MG63 (cell line): ENCODE data around the gene USP53. TPM values are rescaled to one million over a fixed set of nuclear protein-coding genes. Genes with fewer than 3 reads are reported as not detected.
"Not testable (repeated sequence)": the region's sequence is repeated elsewhere in the genome, so short reads cannot be mapped to it uniquely, and the experiment has no call there.

Source experiments
- DNase-seq: peaks from one replicate; pipeline ENCODE4 v3.0.0-alpha.2; 2020
- H3K27me3 ChIP-seq: fragments of 250-450 bp; sonication (Bioruptor Pico); 2 replicates; pipeline ENCODE4 v1.5.1; 2020; ENCODE audit warnings: mild to moderate bottlenecking, moderate library complexity
- H3K36me3 ChIP-seq: fragments of 250-450 bp; sonication (Bioruptor Pico); 2 replicates; pipeline ENCODE4 v1.5.1; 2020; ENCODE audit warnings: mild to moderate bottlenecking, moderate library complexity
- H3K4me3 ChIP-seq: fragments of 250-450 bp; sonication (Bioruptor Pico); 2 replicates; pipeline ENCODE4 v1.5.1; 2020; ENCODE audit warnings: mild to moderate bottlenecking, moderate library complexity
- H3K9me3 ChIP-seq: fragments of 250-450 bp; sonication (Bioruptor Pico); 2 replicates; pipeline ENCODE4 v1.5.1; 2020; ENCODE audit warnings: mild to moderate bottlenecking, moderate library complexity
- total RNA-seq: library from RNA; depleted of rRNA; stranded (reverse); fragments of >200 nt; shearing (Covaris generic); gene quantifications from 2 replicates; pipeline ENCODE4 v1.2.3, GENCODE V29; 2014; ENCODE audit warnings: low replicate concordance; rRNA removed

Gene USP53
- total RNA-seq, 1 experiment from 2014 or later = 6.3 TPM

GRCh38 chr4:119321921-119322687, 109.6 kb downstream of the USP53 start, which contains the start of gene FABP2:
TSS of gene FABP2 (minus strand) at chr4:119322138. CDS start at chr4:119322102, 36 bp downstream.
- Histone ChIP-seq H3K4me3 (no peak within 1 kb of the TSS), H3K27me3 (0 out of 2 replicates have a peak, but pooled peaks cover 9% of the 10 kb centered on the region), H3K36me3 (no peaks in the 10 kb centered on the region), H3K9me3 (no peaks in the 10 kb centered on the region)
- DNase-seq = no peak

- Histone ChIP-seq H3K27me3 (no peaks in the 10 kb centered on the region), H3K9me3 (no peaks in the 10 kb centered on the region), H3K36me3 (no peaks in the 10 kb centered on the region), H3K4me3 (no peak overlapping the region)
- no peak for DNase-seq
These were observed 116.2 kb downstream of the USP53 start for GRCh38 chr4:119328695-119329094.

GRCh38 chr4:119329835-119330620, 117.5 kb downstream of the USP53 start:
- no peak for DNase-seq
- Histone ChIP-seq H3K9me3 (no peaks in the 10 kb centered on the region), H3K4me3 (no peak overlapping the region), H3K27me3 (no peaks in the 10 kb centered on the region), H3K36me3 (no peaks in the 10 kb centered on the region)

GRCh38 chr4:119336332-119336979, 123.9 kb downstream of the USP53 start:
- not testable (repeated sequence) for H3K36me3 ChIP-seq, H3K27me3 ChIP-seq, H3K4me3 ChIP-seq, DNase-seq, H3K9me3 ChIP-seq

- no peak overlapping the region for H3K4me3 ChIP-seq
These were observed 124.5 kb downstream of the USP53 start for GRCh38 chr4:119337010-119337409.

GRCh38 chr4:119339895-119340294, 127.4 kb downstream of the USP53 start:
- not testable (repeated sequence) for H3K27me3 ChIP-seq, H3K9me3 ChIP-seq, DNase-seq, H3K4me3 ChIP-seq, H3K36me3 ChIP-seq

More at GRCh38 chr4:119337010-119337409, 124.5 kb downstream of the USP53 start:
- H3K36me3 ChIP-seq = no peaks in the 10 kb centered on the region
- H3K9me3 ChIP-seq = no peaks in the 10 kb centered on the region
- H3K27me3 ChIP-seq = no peaks in the 10 kb centered on the region
- DNase-seq = no peak

GRCh38 chr4:119343293-119343692, 130.8 kb downstream of the USP53 start:
- not testable (repeated sequence) for H3K4me3 ChIP-seq, H3K9me3 ChIP-seq, DNase-seq, H3K27me3 ChIP-seq, H3K36me3 ChIP-seq

Other genes starting within 250 kb of the USP53 start
- not detected in 2 replicates for gene MYOZ2, start 76.9 kb upstream of the USP53 start, total RNA-seq
- not detected in 2 replicates for gene FABP2, start 109.4 kb downstream of the USP53 start, total RNA-seq